HG03558 (cell line): ENCODE data around the gene HOXD9.

Experiments
- ATAC-seq: cut with Tn5 transposase; IDR thresholded peaks from one replicate; pipeline ENCODE4 v1.9.1; 2021; ENCODE audit warnings: moderate number of reproducible peaks; ENCODE audit not compliant: unreplicated experiment; ENCODE audit errors: extremely low read depth

The HOXD9 gene

DNA sequence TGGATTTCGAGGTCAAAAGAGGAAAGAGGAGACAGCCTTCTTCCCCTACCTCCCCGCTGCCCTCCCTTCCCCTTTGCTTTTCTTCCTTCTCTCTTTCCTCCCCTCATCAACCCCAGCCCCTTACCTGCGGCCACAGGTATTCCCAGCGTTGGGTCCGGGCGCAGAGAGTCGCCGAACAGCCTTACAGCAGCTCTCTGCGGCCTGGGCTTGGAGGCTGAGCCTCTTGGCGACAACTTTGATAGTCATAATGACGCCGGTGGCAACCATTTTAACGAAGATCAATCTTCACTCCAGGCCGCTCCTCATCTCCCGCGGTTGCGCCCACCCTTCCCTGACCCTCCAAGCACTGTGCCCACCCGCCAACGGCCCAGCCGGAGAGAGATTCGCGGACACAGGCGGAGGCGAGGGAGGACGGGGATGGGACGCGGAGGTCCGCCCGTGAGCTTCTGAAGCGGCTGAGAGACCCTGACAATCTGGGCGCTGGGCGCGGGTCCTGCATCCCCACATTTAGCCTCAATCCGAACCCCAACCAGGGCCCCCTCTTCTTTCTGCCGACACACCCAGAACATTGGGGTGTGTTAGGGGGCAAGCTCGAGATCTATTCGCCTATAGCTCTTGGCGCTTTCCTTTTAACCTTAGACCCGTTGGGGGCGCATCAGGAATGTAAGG, 37.3 kb upstream of the HOXD9 start:
- no peak for ATAC-seq

DNA sequence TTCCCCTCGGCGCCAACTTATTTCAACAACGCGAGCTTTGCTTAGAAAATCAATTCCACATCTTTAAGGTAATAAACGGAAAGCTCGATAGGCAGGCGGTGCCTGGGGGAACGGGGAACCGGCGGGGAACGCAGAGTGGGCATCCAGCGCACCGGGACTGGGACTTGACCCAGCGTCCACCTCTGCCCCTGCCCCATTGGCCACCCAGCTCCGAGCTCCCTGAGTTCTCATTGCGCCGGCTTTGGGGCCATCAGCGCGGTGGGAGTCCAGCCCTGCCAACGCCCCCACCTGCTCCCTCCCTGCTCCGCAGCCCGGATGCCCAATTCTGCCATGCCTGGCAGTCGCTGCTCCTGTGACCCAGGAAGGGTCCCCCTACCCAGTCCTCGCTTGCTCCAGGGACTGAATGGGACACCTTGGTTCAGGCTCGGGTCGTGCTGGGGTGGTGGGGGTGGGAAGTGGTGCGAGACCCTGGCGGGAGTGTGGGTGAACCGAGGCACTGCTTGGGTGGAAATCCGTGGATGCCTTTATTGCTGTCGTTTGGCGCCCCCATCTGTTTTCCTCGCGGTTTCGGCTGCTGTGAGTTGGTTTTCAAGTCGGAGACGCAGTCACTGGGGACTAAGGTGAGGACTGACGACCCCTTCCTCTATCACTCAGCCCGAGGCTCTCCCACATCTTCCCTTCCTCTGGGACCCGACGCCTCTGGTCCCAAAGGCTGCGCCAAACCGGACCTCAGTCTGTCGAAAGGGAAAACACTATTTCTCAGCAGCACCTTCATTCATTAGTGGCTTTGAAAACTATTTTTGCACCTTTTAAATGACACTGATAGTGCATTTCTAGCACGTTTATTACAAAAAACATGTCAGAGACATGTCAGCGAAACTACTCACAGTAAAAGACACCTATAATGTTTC, 36.4 kb upstream of the HOXD9 start:
- ATAC-seq, result no peak

DNA sequence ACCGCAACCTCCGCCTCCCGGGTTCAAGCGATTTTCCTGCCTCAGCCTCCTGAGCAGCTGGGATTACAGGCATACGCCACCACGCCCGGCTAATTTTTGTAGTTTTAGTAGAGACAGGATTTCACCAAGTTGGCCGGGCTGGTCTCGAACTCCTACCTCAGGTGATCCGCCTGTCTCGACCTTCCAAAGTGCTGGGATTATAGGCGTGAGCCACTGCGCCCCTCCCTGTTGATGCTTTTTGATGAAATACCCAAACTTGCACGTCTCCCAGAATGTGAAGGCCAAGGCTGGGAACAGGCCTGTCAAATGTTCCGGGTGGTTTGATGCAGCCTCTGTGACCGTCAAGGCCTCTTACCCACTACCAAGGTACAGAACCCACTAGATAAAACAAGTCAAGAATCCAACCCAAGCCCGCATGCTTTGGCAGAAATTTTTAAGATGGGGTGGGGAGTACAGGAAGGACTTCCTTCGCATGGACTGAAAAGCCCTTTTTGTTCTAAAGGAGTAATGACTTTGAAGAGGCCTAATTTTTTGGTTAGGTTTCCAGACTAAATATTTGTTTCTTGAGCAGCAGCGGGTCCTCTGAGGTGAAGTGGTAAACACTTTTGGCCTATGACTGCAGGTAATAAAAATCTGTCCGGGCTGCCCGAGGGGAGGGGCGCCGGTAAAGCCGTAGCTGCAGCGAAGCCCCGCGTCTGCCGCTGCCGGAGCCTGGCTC, 35.0 kb upstream of the HOXD9 start:
- ATAC-seq, result no peak

DNA sequence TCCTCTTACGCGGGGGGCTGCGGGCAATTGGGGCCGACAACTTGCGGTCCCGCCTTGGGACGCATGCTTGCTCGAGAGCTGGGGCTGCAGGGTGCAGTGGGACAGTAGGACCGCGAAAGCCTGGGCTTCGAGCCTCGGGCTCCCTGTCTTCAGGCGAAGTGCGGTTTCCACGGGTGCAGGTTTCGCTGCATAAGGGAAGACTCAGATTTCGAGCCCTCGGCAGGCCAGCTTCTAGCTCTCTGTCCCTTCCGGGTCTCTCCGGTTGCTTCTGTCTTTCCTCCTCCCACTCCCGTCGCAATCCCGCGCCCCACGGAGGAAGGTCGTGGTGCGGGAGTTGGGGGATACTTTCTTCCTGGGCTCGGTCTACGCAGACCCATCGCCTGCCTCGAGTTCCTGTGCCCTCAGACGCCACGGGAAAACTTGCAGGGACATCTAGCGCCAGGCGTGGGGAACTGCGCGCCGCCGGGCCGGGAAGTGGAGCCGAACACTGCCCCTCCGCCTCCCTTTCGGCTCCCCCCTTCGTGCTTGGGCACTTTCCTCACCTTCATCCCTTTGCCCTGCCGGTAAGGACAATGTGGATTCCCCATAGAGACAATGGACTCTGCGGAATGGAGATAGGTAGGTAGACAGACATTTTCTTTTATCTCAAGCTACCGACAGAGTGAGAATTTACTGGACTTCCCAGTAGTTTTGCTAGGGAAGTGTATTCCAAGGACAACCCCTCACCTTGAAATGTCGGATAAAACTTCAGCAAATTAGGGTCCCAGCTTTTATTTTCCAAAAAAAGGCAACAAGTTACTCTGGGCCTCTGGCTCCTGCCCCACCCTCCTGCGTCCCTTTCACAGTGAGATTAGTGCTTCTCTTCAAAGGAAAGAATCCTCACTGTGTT, 34.2 kb upstream of the HOXD9 start:
- no peak for ATAC-seq

DNA sequence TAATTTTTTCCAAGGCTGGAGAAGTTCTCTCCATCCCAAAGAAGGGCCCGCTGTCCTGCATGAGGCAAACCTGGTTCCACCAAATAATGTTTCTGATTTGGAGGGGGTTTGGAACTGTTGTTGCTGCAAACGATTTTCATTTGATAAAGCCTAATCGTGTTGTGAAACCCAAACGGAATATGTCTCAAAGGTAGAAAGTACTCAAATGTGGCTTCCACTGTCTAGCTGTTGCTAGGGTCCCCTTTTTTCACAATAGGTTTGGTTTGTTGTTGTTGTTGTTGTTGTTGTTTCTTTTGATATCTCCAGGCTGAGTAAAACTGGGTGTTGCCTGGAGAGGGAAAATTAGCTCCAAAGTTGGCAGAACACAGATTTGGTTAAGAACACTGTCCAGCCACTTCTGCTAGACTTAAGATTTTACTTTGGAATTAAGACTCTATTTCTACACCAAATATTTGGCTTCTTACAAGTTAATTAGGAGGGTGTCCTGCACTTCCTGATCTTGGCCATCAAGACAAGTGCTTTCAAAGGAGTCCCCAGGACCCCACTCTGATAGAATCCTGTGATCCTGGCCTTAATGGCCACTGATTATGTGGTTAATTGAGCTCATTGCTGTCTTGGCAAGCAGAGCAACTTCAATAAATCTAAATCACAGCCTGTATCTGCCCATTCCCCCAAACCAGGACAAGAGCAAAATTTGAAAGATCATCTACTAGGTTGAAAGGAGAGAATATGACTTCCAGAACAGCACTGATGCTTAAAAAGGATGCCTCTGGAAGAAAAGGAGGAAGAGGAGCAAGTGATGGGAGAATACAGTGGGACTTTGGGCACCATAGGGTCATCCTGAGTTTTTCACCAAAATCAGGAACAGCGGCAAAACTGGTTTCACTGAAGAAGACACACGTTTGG, 33.3 kb upstream of the HOXD9 start:
- no peak for ATAC-seq

DNA sequence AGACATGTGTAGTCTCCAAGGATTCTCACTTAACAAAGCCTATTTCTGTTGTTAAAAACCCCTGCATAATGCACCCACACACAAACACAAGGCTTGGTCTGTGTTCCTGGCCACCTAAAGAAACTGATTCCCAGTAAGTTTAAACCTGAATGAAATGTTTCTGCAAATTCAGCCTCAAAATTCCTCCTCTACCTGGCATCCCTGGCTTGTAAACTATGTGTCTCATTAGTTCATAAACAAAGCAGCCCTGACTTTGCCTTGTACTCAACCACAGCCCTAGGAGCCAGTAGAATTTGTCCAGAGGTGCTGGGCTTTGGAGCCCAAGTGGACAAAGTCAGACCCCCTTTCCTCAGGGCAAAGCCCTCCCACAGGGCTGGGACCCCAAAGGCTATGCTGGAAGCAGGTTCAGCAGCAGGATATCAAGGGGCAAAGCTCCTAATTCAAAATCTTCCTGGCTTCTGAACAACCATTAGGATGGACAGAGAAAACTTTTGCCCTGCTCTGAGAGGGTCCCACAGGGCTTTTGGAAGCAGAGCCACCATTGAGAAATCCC, 32.6 kb upstream of the HOXD9 start:
- ATAC-seq, result no peak

DNA sequence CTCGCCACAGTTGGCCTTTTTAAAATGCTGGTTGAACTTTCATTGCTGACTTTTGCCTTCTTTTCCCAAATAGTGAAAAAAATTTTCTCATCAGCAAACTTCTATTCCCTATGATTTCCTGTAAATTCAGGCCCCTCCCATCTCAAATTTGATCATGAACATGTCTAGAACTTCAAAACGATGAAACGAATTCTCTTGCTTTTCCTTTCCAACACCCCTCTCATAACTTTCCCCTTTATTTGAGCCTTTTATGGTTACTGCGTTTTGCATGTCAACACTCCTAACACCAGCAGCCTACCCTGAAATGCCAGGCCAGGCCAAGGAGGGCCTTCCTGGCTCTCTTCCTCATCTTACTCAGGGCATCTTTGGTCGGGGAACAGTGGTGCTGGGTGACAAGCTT, 31.7 kb upstream of the HOXD9 start:
- ATAC-seq, result no peak

DNA sequence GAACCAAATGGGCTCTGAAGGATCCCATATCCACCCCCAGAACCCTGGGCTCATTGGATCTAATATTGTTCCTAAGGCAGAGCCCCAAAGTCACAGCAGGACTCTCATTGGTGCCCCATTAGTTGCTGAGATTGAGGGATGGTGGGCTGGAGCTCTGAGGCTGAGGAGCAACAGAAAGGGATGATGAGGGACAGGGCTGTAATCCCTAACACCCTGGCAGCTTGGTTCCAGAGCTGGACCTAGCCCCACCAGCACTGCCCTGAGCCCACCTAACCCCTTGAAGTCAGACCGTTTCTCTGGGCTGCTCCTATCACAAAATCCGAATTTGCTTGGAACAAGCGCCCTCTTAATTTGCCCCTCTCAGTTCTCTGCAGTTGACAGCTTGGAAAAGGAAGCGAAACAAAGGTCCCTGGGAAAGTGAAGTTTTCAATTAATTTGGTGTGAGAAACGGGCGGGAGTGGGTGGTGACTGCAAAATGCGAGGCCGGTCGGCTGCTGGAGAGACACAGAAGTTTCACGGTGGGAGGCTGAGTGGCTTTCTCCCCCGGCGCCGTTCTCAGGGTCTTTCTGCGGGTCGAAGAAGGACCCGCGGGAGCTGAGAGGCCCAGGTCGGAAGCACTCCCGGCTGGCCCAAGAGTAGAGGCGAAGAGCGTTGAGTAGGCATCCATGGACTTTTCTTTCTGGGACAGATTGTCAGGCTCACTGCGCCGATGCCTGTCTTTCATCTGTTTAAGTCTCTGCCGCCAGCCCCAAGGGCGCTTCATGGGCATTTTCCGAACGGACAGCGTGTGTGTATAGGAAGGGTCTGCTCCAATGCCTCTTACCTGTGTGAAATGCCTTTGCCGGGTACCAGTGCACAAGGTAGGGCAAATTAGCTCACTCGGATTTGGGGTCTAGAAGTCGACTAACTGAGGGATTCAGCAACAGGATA, 30.9 kb upstream of the HOXD9 start:
- no peak for ATAC-seq

DNA sequence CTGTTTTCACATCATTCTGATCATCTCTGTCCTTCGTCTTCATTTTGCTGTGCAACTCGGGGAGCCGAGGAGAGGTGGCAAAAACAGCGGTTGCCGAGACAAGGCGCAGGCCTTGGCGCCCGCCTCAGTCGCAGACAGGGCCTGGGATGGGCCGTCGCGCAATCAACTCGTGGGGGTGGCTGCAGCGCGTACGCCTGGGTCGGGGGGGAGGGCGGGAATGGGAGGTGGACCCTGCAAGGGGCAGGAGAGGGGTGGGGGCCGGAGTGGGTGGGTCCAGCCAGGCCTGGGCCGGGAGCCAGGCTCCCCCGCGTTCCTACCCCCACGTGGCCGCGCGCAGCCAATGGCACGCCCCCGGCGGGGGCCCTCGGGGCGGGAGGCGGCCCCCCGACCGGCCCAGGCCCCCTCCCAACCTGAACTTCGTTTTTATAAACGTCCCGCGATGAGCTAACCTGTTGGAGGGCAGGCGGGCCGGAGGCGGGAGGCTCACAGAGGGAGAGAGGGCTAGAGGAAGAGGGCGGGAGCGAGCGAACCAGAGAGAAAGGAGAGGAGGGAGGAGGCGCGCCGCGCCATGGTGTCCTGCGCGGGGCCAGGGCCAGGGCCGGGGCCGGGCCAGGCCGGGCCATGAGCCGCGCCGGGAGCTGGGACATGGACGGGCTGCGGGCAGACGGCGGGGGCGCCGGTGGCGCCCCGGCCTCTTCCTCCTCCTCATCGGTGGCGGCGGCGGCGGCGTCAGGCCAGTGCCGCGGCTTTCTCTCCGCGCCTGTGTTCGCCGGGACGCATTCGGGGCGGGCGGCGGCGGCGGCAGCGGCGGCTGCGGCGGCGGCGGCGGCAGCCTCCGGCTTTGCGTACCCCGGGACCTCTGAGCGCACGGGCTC, 30.0 kb upstream of the HOXD9 start, which contains the start of gene HOXD13:
Gene HOXD13, plus strand, starts transcription at position 452 of the 875 bp plus-strand sequence. Its CDS starts 170 bp downstream, at position 622.
- ATAC-seq, result no peak

DNA sequence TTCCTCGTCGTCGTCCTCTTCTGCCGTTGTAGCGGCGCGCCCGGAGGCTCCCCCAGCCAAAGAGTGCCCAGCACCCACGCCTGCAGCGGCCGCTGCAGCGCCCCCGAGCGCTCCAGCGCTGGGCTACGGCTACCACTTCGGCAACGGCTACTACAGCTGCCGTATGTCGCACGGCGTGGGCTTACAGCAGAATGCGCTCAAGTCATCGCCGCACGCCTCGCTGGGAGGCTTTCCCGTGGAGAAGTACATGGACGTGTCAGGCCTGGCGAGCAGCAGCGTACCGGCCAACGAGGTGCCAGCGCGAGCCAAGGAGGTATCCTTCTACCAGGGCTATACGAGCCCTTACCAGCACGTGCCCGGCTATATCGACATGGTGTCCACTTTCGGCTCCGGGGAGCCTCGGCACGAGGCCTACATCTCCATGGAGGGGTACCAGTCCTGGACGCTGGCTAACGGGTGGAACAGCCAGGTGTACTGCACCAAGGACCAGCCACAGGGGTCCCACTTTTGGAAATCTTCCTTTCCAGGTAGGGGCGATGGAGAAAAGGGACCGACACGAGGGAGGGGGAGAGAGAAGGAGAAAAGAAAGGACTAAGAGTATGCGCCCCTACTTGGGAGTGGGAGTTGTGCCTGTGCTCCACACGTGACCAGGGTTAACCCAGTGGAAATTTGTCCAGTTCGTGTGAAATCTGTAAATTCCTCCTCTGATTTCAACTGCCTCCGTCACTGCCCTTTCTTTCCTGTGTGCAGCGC, 29.2 kb upstream of the HOXD9 start:
- no peak for ATAC-seq

DNA sequence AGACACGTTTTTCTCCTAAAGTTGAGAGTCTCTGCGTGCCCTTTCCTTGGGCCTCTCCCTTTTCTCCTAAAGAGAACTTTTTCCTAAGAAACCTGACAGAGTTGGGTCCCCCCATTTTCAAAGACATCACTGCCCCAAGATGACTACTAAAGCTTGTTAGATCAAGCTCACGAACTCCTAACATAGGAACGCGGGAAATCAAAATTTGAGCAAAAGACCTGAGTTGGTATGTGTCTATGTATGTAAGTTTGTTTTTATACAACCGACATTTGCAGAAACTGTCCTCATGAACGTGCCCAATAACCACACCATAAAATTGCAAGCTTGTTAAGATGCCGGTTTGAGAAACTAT, 28.6 kb upstream of the HOXD9 start:
- ATAC-seq, result no peak

DNA sequence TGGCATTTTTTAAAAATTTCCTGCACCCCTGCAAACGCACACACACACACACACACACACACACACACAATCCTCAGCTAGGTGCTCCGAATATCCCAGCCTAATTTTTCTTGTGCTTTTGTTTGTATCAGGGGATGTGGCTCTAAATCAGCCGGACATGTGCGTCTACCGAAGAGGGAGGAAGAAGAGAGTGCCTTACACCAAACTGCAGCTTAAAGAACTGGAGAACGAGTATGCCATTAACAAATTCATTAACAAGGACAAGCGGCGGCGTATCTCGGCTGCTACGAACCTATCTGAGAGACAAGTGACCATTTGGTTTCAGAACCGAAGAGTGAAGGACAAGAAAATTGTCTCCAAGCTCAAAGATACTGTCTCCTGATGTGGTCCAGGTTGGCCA, 28.2 kb upstream of the HOXD9 start:
- ATAC-seq, result no peak

DNA sequence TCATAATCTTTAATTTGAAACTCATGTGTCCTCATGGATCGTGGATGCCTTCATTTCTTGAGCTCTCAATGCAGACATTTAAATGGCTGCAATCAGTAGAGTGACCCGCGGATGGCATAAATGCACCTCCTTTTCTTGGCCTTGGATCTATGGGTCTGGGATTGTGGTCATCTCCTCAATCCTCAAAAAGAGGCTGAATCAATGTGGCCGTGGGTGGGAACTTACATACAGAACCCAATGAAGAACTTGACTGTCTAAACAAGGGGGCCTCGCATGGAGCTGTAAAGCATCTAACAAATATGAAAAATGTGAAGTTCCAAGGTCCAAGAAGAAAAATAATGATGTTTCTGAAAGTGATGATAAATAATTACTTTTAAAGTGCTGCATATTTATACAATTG, 27.1 kb upstream of the HOXD9 start:
- no peak for ATAC-seq

DNA sequence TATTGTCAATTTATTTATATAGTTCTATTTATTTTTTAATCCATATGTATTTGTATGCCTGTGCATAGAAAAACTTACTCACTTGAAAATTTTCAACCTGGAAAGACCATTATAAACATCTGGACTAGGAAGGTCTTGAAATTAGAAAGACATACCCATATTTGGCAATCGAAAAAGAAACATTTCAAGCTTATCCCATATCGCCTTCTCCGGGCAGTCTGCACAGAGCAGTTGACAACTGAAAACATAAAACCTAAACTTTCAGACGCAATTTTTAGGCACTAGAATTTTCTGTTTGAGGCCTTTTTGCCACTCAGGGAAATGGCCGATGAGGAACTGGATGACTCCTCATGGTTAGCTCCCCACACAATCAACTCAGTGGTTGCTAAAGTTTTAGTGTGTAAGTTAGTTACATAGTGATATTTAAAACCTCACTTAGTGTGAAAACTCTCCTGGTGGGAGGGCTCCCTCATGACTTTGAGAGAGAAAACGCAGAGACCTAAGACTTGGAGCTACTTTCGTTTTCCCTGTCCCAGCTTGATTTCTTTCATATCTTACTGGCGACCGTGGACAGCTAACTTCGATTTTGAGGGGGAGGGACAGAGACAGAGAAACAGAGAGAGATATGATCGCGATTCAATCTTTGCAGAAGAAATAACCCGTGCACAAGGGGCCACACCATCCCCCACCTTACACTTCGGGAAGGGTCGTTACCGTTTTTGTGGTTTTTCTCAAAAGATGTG, 26.1 kb upstream of the HOXD9 start:
- ATAC-seq, result no peak

DNA sequence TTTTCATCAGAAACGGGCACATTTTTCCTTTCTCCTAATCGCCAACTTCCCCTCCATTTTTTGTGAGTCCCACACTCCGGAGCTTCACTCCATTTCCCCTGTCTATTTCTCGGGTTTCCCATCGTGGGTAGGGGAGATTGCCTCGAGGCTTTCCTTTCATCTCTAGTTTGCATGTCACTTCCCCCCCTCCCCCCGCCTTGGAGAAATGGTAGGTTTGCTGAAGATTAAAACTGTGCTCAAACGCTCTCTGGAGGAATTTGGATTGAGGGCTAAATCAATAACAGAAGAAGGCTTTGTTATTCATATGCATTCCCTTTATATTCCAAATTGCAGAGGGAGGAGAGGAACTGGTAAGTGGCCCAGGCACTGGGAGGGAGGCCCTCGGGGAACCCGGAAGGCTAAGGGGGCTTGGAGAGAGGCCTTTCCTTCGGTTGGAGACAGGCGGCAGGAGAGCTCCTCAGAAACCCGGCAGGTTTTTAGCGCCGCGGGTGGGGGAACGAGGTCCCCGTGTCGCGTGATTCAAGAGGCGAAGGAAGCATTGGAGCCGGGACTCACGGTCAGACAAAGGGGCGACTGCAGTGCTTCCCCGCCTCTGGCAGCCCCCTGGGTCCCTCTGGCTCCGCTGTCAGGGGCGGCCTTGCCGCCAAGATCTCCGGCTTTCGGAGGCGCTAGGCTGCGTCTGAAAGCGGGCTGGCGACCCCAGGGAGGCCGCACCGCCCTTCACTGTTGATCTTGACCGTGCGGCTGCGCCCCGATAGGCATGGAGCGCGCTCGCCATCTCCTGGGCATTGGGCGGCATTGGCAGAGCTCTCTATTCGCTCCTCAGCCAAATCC, 25.3 kb upstream of the HOXD9 start:
- ATAC-seq, result peak; percentile 52
